Vagina (tissue), 2 donors: ENCODE measurements around the gene COTL1. TPM values are rescaled to one million over a fixed set of nuclear protein-coding genes. Genes with fewer than 3 reads are reported as not detected.

Experiments used
- DNase-seq, 2 donors: peaks; one replicate each; pipeline ENCODE4 v3.0.0-alpha.2; 2017; ENCODE audit errors: extremely low spot score in 2 of 2
- H3K27ac ChIP-seq: fragments of 200-600 bp; sonication (generic); one replicate; pipeline ENCODE4 v1.5.1; 2019
- H3K27me3 ChIP-seq: fragments of 200-600 bp; sonication (generic); one replicate; pipeline ENCODE4 v1.5.1; 2019
- H3K36me3 ChIP-seq, 2 donors: fragments of 200-600 bp; sonication (generic); one replicate each; pipeline ENCODE4 v1.5.1; 2017 to 2019
- H3K4me1 ChIP-seq: fragments of 200-600 bp; sonication (generic); one replicate; pipeline ENCODE4 v1.5.1; 2019
- H3K4me3 ChIP-seq, 2 donors: fragments of 200-600 bp; sonication (generic); 1 replicate in 1 of 2; 2 replicates in 1 of 2; pipeline ENCODE4 v1.5.1; 2016 to 2019
- H3K9me3 ChIP-seq: fragments of 200-600 bp; sonication (generic); one replicate; pipeline ENCODE4 v1.5.1; 2019
- POLR2A ChIP-seq, 2 donors: fragments of 450-650 bp; IDR thresholded peaks; one replicate each; pipeline ENCODE4 v1.6.1; 2017; ENCODE audit warnings: antibody characterized with exemption in 2 of 2, mild to moderate bottlenecking in 2 of 2, moderate library complexity in 2 of 2
- POLR2AphosphoS5 ChIP-seq, 2 donors: sonication (generic); formaldehyde crosslinking; IDR thresholded peaks; one replicate each; pipeline ENCODE4 v1.9.0; 2017; ENCODE audit warnings: antibody characterized with exemption in 2 of 2, mild to moderate bottlenecking in 2 of 2, low read depth in 1 of 2; ENCODE audit not compliant: insufficient read depth in 1 of 2
- intact Hi-C: fragments of 100-400 bp; cut with DNase I; formaldehyde crosslinking; loops from one replicate; pipeline ENCODE4 v1.15.1; 2023
- total RNA-seq: library from RNA; depleted of rRNA; stranded (reverse); fragments of >200 nt; gene quantifications from one replicate; pipeline ENCODE4 v1.2.3, GENCODE V29; 2016
- TF ChIP-seq, protein P1 (sequence below), 3 experiments: fragments of 450-650 bp in 2 of 3; fragments of 200-600 bp in 1 of 3; sonication (generic) in 1 of 3; IDR thresholded peaks; one replicate each; pipeline ENCODE4 v1.5.1; 2017 to 2019; ENCODE audit warnings: antibody characterized with exemption in 3 of 3, mild to moderate bottlenecking in 2 of 3, moderate library complexity in 2 of 3

The COTL1 gene
- total RNA-seq, 1 donor from 2014 or later = 67.8 TPM

GRCh38 chr16:84535851-84536250, 82.0 kb downstream of the COTL1 start:
- H3K27me3 ChIP-seq = no peaks in the 10 kb centered on the region
- no peak overlapping the region for H3K27ac ChIP-seq
- no peaks in the 10 kb centered on the region for H3K36me3 ChIP-seq
- TF ChIP-seq, protein P1, sequence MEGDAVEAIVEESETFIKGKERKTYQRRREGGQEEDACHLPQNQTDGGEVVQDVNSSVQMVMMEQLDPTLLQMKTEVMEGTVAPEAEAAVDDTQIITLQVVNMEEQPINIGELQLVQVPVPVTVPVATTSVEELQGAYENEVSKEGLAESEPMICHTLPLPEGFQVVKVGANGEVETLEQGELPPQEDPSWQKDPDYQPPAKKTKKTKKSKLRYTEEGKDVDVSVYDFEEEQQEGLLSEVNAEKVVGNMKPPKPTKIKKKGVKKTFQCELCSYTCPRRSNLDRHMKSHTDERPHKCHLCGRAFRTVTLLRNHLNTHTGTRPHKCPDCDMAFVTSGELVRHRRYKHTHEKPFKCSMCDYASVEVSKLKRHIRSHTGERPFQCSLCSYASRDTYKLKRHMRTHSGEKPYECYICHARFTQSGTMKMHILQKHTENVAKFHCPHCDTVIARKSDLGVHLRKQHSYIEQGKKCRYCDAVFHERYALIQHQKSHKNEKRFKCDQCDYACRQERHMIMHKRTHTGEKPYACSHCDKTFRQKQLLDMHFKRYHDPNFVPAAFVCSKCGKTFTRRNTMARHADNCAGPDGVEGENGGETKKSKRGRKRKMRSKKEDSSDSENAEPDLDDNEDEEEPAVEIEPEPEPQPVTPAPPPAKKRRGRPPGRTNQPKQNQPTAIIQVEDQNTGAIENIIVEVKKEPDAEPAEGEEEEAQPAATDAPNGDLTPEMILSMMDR (IDR thresholded peaks at IDR 0.05) = no peak
- TF ChIP-seq POLR2AphosphoS5 (IDR thresholded peaks at IDR 0.05; ENCODE audit: insufficient read depth in 1 of 2, low read depth in 1 of 2) (no peak), POLR2A (IDR thresholded peaks at IDR 0.05) (no peak)
- intact Hi-C loops = no loop called here
- H3K4me1 ChIP-seq = peaks cover 32% of the 10 kb centered on the region
- no peak for DNase-seq
- H3K9me3 ChIP-seq = no peaks in the 10 kb centered on the region
- no peak overlapping the region for H3K4me3 ChIP-seq

DNA sequence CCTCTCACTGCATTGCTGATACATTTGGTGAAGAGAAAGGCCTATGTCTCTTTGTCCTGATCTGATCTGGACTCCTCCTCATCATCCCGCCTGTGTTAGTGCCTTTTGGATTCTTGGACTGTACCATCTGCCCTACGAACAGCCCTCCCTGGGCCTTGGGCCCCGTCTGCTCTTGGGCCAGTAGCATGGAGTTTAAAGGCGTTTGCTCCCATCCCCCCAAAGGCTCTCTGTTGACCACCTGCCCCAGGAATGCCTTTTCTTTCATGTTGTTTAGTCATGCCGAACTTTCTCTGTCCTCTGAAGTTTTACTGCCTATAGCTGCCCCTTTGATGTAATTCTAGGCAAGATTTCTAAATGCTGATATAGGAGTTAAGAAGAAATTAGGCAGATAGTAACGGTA, 82.5 kb downstream of the COTL1 start:
- DNase-seq = no peak
- no peaks in the 10 kb centered on the region for H3K9me3 ChIP-seq
- H3K4me1 ChIP-seq = peaks cover 32% of the 10 kb centered on the region
- H3K27me3 ChIP-seq = no peaks in the 10 kb centered on the region
- TF ChIP-seq, protein P1 (IDR thresholded peaks at IDR 0.05) = no peak
- TF ChIP-seq POLR2AphosphoS5 (IDR thresholded peaks at IDR 0.05; ENCODE audit: insufficient read depth in 1 of 2, low read depth in 1 of 2) = no peak
- TF ChIP-seq POLR2A (IDR thresholded peaks at IDR 0.05) = no peak
- no peak overlapping the region for H3K4me3 ChIP-seq
- no peaks in the 10 kb centered on the region for H3K36me3 ChIP-seq
- no peak overlapping the region for H3K27ac ChIP-seq
- intact Hi-C loops = no loop called here

- Histone ChIP-seq H3K27me3 (no peaks in the 10 kb centered on the region), H3K9me3 (no peaks in the 10 kb centered on the region), H3K36me3 (no peaks in the 10 kb centered on the region), H3K27ac (no peak overlapping the region), H3K4me3 (no peak overlapping the region), H3K4me1 (peaks cover 32% of the 10 kb centered on the region)
- intact Hi-C loops = no loop called here
- no peak for DNase-seq
- TF ChIP-seq, protein P1 (IDR thresholded peaks at IDR 0.05) = no peak
- TF ChIP-seq POLR2A (IDR thresholded peaks at IDR 0.05) = no peak
- no peak for TF ChIP-seq POLR2AphosphoS5 (IDR thresholded peaks at IDR 0.05; ENCODE audit: insufficient read depth in 1 of 2, low read depth in 1 of 2)
Observed at GRCh38 chr16:84534815-84535214, 83.1 kb downstream of the COTL1 start.

DNA sequence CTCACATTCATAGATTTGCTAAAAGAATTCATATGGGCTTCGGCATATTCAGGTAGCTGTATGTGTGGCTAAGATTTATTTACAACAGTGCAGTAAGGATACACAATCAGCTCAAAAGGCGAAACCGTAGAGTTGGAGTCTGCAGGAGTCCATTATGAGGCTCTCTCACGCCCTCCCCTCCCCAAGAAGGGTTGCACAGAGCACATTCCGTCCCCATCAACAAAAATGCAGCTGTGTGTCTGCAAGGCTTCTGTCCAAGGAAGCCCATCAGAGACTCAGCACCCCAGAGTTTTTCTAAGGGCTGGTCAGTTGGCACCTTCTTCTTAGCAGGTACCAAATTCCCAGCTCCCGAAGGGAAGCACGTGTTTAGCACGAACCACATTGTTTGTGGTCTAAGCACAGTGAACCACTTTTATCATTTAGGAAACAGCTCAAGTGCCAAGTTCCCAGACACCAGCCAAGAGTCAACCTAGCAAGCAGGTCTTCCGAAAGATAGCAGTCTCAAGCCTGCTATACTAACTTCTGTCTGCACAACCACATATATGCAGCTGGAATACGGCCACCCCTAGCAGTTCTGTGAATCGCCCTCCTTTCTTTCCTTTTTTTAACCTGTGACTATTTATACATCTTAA, 84.9 kb downstream of the COTL1 start:
- TF ChIP-seq, protein P1 (IDR thresholded peaks at IDR 0.05) = no peak
- TF ChIP-seq POLR2AphosphoS5 (IDR thresholded peaks at IDR 0.05; ENCODE audit: insufficient read depth in 1 of 2, low read depth in 1 of 2) (no peak), POLR2A (IDR thresholded peaks at IDR 0.05) (no peak)
- intact Hi-C loops = no loop called here
- Histone ChIP-seq H3K27ac (peak overlapping the region; percentile 55), H3K9me3 (no peaks in the 10 kb centered on the region), H3K27me3 (no peaks in the 10 kb centered on the region), H3K4me3 (no peak overlapping the region), H3K4me1 (peaks cover 37% of the 10 kb centered on the region), H3K36me3 (no peaks in the 10 kb centered on the region)
- no peak for DNase-seq

- H3K27me3 ChIP-seq = no peaks in the 10 kb centered on the region
- peak in 1 of 2 donors; percentile 95 for DNase-seq
- no peak overlapping the region for H3K4me3 ChIP-seq
- peaks cover 44% of the 10 kb centered on the region for H3K4me1 ChIP-seq
- H3K27ac ChIP-seq = peak overlapping the region; percentile 55
- no peaks in the 10 kb centered on the region for H3K9me3 ChIP-seq
- intact Hi-C loops = no loop called here
- TF ChIP-seq, protein P1 (IDR thresholded peaks at IDR 0.05) = no peak
- no peak for TF ChIP-seq POLR2A (IDR thresholded peaks at IDR 0.05)
- TF ChIP-seq POLR2AphosphoS5 (IDR thresholded peaks at IDR 0.05; ENCODE audit: insufficient read depth in 1 of 2, low read depth in 1 of 2) = peak; percentile 50 to 91
- no peaks in the 10 kb centered on the region for H3K36me3 ChIP-seq
Observed at GRCh38 chr16:84532291-84532724, 85.6 kb downstream of the COTL1 start.
